ENCODE measurements around the gene PDE4D.
"Not testable (repeated sequence)": the region's sequence is repeated elsewhere in the genome, so short reads cannot be mapped to it uniquely, and the experiment has no call there.

PDE4D gene

DNA sequence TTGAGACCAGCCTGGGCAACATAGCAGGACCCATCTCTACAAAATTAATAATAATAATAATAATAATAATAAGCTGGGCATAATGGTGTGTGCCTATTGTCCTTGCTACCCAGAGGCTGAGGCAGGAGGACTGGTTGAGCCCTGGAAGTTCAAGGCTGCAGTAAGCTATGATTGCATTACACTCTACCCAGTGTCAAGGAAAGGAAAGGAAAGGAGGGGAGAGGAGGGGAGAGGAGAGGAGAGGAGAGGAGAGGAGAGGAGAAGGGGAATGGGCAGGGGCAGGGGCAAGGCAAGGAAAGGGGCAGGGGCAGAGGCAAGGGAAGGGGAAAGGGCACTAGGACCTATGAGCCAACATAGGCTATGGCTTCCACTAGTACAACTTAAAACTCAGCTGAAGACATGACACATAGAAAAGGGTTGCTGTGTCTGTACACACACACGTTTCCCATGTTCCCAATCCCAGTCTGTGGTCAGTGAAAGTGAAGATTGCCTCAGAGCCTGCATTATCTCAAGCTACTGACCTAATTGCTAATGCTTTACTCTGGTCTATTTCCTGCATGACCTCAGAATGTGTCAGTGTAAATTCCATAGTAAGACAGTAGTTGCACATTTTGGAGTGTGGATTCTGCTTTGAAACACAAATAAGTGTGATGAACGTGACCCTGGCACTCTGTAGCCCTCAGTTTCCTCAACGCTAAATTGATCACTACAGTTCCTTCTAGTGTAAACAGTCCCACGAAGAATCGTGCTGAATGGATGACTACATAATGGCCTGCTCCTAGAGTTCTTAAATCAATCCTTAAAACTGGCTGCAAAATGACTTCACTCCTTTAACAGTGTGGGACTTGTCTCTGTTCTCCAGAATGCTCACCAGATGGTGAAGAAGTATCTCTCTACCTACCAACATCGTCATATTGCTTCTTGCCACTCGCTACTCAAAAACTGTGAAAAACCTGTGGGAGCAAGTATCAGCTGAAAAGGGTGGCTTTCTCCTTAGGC, 813.6 kb downstream of the PDE4D start:
- no peak for DNase-seq (ENCODE audit: low read depth in 2 of 2)

DNA sequence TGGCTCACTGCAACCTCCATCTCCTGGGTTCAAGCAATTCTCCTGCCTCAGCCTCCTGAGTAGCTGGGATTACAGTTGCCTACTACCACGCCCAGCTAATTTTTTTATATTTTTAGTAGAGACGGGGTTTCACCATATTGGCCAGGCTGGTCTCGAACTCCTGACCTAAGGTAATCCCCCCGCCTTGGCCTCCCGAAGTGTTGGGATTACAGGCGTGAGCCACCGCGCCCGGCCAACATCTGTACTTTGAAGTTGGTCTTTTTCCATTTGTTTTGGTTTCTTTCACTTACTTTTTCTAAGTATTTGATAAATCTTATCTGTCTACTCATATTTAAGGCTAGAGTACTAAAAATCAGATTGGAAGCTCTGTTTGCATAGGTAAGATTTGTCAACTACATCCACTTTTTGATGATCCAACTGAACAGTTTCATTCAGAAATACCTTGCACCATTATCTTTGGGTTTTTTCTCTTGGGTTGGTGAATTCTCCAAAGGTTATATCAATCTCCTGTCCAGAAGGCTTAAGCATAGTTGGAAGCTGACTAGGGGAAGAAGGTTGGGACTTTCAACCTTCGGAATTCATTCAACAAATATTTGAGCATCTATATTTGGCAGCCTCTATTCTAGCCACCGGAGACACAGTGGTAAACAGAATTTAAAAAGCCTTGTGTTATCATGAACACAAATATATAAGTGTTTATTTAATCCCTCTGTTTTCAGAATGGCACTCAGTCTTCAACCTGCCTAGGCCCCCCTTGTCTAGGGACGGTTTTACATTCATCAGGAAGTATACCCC, 821.6 kb downstream of the PDE4D start:
- DNase-seq (ENCODE audit: low read depth in 2 of 2) = no peak

DNA sequence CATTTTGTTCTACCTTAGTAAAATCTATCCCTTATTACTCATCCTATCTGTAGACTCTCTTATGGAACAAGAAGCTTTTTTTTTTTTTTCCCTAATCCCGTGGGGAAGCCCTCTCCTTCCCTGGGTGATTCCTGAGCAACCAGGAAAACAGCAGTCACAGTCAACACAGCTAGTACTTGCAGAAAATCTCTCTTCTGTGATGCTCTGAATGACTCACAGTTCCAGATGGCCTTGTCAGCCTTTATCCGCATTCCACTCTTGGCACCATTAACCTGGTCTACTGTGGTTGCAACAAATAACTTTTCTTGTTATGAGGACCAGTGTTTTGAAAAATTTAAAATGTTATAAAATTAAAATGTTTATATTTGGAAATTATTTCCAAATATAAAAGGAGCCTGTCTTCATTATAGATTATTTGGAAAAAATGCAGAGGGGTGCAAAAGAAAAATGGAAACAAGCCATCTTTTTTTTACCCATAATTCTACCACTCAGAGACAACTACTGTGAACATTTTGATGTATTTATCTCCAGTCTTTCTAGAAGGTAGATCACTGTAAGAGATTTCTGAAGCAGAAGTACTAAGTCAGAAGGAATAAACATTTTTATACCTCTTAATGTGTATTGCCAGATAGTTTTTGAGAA, 824.0 kb downstream of the PDE4D start:
- DNase-seq (ENCODE audit: low read depth in 2 of 2) = no peak

DNA sequence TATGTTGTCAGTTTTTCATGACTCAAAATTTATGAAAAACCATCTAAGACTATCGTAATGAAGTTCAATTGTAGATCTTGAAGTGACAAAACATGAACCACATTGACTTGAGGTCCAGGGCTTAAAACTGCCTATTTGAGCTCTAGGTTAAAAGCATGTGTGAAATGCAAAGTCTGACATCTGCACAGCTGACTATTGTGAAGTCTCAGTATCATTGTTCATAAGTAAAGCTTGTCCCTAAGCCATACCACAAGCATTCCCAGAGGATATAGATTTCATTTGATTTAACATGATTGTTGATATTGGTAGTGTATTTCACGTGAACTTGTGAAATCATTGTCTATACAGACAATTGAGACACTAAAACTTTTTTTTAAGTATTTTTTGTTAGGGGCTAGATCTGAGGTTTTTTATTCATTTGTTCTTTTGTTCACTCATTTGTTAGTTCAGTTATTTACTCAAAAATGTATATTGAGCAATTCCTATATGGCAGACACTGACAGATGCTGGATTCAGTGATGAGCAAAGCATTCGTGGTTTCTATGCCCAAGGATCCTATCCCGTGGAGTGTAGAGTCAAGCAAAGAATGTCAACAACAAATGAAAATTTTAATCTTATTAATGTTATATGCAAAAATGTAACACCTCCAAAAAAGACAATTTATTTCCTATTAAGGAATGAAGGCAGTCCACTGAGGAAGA, 825.4 kb downstream of the PDE4D start:
- DNase-seq (ENCODE audit: low read depth in 2 of 2) = no peak

DNA sequence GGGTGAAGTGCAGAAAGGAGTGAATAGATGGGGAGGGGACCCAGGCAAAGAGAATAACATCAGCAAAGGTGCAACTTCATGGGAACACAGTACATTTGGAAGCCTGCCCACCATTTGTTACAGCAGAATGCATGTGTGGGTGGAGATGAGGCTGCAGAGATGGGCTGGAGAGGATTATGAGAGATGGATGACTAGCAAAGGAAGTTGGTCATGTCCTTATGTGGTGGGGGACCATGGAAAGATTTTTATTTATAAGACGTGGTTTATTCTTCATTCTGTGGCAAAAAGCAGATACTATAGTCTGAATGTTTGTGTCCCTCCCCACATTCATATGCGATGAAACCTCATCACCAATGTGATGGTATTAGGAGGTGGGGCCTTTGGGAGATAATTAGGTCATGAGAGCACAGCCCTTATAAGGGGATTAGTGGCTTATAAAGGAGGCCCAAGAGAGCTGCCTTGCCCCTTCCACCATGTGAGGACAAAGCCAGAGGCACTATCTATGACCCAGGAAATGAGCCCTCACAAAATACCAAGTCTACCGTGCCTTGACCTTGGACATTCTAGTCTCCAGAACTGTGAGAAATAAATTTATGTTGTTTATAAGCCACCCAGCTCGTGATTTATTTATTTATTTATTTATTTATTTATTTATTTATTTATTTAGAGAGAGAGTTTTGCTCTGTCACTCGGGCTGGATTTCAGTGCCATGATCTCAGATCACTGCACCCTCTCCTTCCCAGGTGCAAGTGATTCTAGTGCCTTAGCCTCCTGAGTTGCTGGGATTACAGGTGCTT, 827.0 kb downstream of the PDE4D start:
- DNase-seq (ENCODE audit: low read depth in 2 of 2) = no peak

DNA sequence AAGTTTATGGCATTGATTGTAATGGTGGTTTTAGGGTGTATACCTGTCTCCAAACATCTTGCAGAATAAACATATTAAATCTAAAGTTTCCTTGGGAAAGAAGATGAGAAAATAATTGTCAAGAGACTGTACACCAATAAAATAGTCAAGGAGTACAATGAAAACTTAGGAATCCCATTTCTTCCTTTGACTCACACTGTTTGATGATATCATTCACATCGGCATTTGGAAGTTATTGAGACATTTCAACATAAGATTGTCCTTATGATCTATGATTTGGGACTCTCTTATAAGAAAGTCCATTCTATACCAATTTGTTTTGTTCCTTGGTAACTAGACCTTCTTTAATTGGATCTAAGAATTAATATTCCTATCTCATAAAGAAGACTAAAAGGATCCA, 828.0 kb downstream of the PDE4D start:
- no peak for DNase-seq (ENCODE audit: low read depth in 2 of 2)

DNA sequence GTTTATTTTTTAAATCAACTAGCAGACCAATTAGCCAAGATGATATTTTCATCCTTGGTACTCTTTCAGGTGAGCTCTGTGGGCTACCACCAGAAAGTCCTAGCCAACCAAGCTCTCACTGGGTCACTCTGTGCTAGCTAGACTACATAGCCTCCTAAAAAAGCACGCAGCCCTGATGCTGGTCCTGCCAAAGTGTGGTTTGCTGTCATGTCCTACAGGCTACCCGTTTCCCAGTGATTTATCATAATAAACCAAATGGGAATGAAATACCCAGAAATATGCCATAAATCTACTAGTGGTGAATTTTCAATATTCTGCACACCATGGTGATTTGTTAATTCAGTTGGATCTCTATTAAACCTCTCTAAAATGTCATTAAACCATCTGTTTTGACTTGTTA, 829.2 kb downstream of the PDE4D start:
- no peak for DNase-seq (ENCODE audit: low read depth in 2 of 2)

DNA sequence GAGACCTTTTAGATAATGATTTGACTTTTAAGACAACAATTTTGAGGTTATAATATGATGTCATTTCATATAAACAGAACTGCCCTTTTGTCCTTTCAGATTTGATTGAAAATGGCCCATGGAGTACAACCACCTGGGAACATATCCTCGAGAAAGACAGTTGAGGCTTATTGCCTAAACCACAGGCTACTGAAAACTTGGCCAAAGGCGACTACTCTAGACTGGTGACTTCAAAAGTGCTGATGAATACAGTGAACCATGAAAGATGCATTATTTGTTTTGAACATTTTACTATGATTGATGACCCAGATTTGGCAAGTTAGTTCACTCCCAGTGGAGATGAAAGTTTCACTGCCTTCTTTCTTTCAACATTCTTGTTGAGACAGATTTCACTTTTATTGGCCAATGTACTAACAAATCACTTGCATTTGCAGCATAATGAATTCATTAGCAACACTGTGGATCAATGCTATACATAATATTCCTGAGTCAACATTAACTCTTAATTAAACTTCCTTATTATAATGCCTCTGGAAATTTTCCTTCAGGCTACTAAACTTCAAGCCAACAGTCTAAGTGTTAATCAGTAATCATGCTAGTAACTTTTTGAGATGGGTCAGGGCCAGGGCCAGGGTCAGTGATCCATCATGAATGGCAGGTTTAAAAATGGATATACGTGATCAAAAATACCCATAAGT, 830.4 kb downstream of the PDE4D start:
- no peak for DNase-seq (ENCODE audit: low read depth in 2 of 2)

DNA sequence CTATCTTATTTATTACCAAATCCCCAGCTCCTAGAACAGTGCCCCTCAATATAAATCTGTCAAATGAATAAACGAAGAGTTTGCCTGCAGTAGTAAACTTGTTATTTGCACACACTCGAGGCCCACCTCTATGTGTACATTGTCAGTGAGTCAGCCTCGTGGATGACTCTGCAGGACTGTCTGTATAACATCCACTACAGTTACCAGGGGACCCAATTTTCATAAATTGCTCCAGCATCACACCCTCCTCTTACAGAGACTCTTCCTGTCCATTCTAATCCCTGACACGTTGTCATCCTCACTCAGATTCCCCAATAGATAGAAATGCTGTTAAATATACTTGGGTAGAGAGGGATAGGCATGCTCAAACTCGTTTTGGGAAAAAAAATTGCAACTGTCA, 832.1 kb downstream of the PDE4D start:
- no peak for DNase-seq (ENCODE audit: low read depth in 2 of 2)

DNA sequence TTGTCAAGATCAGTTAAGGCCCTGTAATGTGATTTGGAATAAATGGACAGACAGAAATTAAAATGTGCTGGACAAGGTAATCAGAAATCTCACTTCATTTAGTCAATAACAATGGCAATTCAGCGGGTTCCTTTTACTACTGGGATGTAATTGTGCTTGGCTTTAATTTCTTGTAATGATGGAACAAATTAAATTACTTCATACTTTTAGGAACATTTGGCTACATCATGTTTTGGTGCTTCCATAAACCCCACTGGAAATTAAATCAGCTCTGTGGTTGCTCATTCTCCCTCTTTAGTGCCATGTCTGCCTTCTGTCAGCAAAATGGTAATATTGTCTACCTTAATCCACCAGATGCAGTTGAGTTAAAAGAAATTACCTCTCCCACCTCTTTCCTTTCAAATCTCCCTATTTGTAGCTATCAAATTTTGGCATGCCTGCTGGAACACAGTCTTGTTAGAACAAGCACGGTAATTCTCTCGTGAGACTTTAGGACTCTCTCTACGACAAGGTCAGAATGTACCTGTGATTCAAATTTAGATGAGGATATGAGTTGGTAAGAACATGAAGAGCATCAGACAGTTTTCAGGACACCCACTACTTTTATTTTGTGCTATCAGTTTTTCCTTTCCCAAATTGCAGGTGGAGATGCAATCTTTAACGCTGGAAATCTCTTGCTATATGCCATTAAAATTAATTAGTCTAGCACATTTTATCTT, 834.4 kb downstream of the PDE4D start:
- no peak for DNase-seq (ENCODE audit: low read depth in 2 of 2)

DNA sequence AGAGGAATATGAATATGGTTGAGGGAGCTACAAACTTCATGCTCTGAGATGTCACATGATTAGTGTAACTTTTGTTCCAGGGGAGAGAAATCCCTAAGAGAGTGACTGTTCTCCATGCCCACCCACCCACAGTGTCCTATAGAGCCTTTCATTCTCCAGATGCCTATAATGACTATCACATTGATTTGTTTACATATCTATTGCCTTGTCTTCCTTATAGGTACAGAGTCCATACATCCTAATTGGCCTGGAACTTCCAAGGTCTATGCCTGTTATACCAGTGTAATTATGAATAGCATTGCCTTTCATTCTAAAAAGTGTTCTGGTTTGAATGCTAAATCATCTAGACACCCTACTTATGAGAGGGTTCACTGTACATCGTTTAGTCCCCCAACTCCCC, 835.3 kb downstream of the PDE4D start:
- DNase-seq (ENCODE audit: low read depth in 2 of 2) = no peak

DNA sequence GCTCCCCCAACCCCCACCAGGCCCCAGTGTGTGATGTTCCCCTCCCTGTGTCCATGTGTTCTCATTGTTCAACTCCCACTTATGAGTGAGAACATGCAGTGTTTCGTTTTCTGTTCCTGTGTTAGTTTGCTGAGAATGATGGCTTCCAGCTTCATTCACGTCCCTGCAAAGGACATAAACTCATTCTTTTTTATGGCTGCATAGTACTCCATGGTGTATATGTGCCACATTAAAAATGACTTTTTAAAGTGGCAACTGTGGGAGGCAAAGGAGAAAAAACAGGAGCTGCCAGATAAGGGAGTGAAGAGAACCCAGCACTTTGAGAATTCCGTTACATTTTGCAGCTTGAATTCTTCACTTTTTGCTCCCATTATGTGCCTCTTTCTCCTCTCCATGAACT, 836.9 kb downstream of the PDE4D start:
- not testable (repeated sequence) for DNase-seq (ENCODE audit: low read depth in 2 of 2)

DNA sequence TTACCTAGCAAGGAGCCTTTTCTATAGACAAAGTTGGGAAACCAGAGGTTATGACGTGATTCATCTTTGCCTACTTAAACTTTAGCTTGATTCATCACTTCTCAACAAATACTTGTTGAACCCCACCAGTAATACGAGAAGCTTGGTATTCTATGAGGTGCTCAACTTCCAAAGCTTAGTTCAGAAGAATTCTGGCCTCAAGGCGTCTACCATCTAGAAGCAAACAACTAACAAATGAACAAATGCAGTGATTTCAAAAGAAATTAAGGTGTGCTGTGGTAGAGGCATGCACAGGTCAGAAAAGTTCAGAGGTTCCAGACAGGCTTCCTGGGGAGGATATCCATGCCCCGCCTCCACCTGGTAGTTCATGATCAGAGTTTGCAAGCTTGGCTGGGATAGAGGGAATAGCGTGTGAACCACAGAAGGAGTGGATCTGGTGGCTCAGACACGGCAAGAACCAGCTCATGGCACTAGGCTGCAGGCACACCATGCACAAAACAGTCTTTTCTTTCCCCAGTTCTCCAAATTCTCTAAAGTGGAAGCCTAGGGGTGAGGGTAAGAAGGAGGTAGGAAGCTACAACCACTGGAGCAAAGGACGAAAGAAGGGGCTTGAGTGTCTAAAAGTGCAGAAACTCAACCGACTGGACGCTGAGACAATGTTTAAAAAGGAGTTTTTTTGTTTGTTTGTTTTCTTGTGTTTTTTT, 837.6 kb downstream of the PDE4D start:
- no peak for DNase-seq (ENCODE audit: low read depth in 2 of 2)

DNA sequence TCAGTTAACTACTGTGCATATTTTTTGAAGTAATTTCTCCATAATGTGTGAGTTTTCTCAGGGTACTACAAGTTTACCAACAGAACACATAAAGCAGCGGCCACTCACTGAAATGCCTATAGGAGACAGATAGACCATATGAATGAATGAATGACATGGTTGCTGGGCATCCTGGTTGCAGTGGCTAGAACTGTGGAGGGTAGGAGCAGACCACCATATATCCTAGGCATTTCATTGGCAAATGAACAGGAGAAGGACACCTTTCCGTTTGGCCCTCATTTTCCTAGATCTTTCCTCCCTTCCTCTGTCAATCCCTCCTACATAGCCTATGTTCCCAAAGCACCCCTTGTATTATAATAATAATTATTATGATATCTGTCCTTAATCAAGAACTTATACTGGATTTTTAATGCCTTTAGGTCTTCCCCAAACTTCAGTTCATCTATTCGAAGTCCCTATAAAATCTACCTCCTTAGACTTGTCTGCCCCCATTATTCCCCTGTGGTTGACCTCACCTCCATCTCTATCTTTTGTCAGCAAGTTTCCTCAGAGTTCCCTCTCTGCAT, 838.5 kb downstream of the PDE4D start:
- no peak for DNase-seq (ENCODE audit: low read depth in 2 of 2)

DNA sequence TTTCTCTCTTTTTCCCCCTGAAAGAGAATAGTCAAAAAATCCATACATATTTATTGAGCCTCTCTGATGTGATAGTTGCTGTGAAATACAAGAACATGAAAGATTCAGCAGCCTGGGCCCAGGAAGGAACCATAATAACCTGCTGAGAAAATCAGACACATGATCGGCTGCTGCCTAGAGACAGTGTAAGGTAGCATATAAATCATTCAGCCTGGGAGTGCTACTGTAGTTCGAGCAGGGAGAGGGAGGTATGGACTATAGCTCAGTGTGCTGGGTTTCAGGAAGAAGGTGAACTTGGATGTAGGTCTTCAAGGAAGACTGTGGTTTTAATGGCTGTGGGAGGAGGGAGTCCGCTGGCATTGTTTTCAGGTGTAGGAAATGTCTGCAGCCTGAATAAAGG, 841.6 kb downstream of the PDE4D start:
- no peak for DNase-seq (ENCODE audit: low read depth in 2 of 2)

DNA sequence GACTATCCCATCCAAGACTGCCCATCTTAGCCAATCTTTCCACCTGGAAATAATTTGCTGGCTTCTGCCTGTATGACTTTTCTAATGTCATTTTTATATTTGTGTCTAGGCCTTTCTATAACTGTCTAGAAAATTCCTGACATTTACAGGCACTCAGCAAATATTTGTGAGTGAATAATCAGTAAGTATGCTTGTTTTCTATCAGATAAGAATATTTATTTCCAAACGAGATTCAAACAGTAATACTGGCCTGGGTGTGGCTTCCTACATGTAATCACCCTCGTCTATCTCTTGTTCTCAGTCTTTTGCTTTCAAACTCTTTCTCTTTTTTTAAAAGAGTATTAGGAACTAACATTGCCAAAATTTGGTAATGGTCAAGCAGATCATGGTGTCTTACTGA, 844.4 kb downstream of the PDE4D start:
- DNase-seq (ENCODE audit: low read depth in 2 of 2) = no peak

DNA sequence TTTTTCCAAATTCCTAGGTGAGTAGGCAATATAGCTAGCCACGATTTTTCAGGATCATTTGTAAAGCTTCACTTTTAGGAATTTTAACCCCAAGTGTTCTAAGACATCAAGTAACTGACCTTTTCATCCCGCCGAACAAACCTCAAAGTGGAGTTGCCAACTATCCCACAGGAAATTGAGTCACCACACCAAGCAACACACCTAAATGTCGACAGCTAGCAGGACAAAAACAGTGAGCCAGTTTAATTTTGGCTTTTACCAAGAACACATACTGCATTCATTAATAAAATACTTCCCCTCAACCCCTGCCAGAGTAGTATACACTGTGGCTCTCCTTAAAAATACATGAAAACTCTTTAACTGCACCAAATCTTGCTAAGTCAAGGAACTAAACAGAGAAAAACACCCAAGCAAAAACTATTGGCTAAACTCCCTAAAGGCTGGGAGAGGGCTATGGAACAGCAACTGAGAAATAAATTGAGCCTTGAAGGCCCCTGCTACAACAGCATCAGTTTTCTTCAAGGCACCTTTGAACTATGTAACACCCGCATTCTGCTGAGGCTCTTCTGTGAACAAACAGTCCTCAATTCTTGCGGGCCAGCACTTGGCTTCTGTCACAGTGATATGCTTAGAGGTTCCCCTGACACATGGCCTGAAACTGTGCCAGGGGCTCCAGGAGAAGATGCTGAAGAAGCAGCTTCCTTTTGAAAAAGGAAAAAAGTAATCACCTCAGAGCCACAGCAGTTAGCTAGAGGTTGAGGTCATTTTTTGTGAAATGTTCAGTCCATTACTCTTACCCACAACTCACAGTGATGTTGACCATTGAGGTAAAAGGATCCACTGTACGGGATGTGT, 851.1 kb downstream of the PDE4D start:
- no peak for DNase-seq (ENCODE audit: low read depth in 2 of 2)

DNA sequence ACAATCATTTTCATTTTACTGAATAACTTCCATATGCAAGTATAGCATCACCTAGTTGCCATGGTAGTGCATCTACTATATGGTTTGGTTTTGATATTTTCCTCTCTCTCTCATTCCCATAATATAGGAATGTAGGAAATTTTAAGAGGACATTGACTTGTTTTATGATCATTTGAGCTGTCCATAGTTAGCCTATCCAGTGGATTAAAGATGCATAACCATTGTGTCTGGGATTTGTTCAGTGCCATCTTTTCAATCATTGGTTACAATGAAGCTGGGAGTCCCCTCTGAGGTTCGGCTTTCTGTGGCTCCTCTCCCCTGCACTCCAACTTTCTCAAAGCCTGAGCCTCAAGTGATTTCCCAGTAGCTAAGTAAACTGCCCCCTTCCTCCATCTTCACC, 852.2 kb downstream of the PDE4D start:
- no peak for DNase-seq (ENCODE audit: low read depth in 2 of 2)
